Endodermal cell (in vitro differentiated cells): ENCODE data around the gene SGMS1. TPM values are rescaled to one million over a fixed set of nuclear protein-coding genes. Genes with fewer than 3 reads are reported as not detected.

ENCODE experiments used
- DNase-seq: peaks from one replicate; pipeline ENCODE4 v3.0.0-alpha.2; 2017
- H3K27ac ChIP-seq: 2 replicates; pipeline ENCODE4 v1.5.1; 2013; ENCODE audit warnings: mild to moderate bottlenecking, low read depth, low read length, moderate library complexity
- H3K27me3 ChIP-seq: 2 replicates; pipeline ENCODE4 v1.6.1; 2013; ENCODE audit warnings: mild to moderate bottlenecking, low read length, moderate library complexity; ENCODE audit not compliant: insufficient read depth, control insufficient read depth, poor library complexity, severe bottlenecking
- H3K36me3 ChIP-seq: 2 replicates; pipeline ENCODE4 v1.7.0; 2013; ENCODE audit warnings: mild to moderate bottlenecking, low read length, moderate library complexity; ENCODE audit not compliant: control insufficient read depth, insufficient read depth
- H3K4me1 ChIP-seq: one replicate; pipeline ENCODE4 v1.7.0; 2013; ENCODE audit warnings: low read length; ENCODE audit not compliant: control insufficient read depth, insufficient read depth
- H3K4me3 ChIP-seq: 2 replicates; pipeline ENCODE4 v1.5.1; 2013; ENCODE audit warnings: mild to moderate bottlenecking, low read length, moderate library complexity
- H3K9ac ChIP-seq: 2 replicates; pipeline ENCODE4 v1.6.1; 2013; ENCODE audit warnings: mild to moderate bottlenecking, low read length, moderate library complexity; ENCODE audit not compliant: poor library complexity, severe bottlenecking; ENCODE audit errors: extremely low read depth
- H3K9me3 ChIP-seq: 2 replicates; pipeline ENCODE4 v1.6.1; 2013; ENCODE audit warnings: mild to moderate bottlenecking, low read length, moderate library complexity; ENCODE audit not compliant: control insufficient read depth
- H3K27ac Mint-ChIP-seq: 2 replicates; pipeline ENCODE4 v1.8.0; 2020; ENCODE audit warnings: mixed read lengths
- H3K27me3 Mint-ChIP-seq: 2 replicates; pipeline ENCODE4 v1.8.0; 2021; ENCODE audit warnings: mild to moderate bottlenecking, mixed read lengths; ENCODE audit not compliant: insufficient read depth
- H3K36me3 Mint-ChIP-seq: 2 replicates; pipeline ENCODE4 v1.8.0; 2020; ENCODE audit warnings: low read depth, mixed read lengths
- H3K4me1 Mint-ChIP-seq: 2 replicates; pipeline ENCODE4 v1.8.0; 2020; ENCODE audit warnings: mixed read lengths
- H3K4me3 Mint-ChIP-seq: 2 replicates; pipeline ENCODE4 v1.8.0; 2020; ENCODE audit warnings: mild to moderate bottlenecking, moderate library complexity, mixed read lengths
- H3K9me3 Mint-ChIP-seq: 2 replicates; pipeline ENCODE4 v1.8.0; 2020; ENCODE audit warnings: mild to moderate bottlenecking, mixed read lengths
- WGBS, 2 experiments: methylation state at CpG; one replicate each; pipeline versions ENCODE4 v1.1.5 to v1.1.7; 2013; ENCODE audit warnings: missing lambda C conversion rate in 2 of 2, mixed read lengths in 1 of 2; ENCODE audit not compliant: insufficient coverage in 1 of 2, insufficient read length in 1 of 2; 5-methylcytosine and 5-hydroxymethylcytosine counted together
- total RNA-seq, 2 donors: library from RNA; stranded (reverse); fragmentation: NEBNext Ultra II Directional in 1 of 2; extraction: Animal tissue kit (Norgen Biotek cat#: 25700) in 1 of 2; gene quantifications; 2 replicates in 1 of 2; 3 replicates in 1 of 2; pipeline ENCODE4 v1.2.1, GENCODE V29; 2021
- TF ChIP-seq, protein P1 (sequence below): fragments of 200-600 bp; sonication (generic); conservative IDR thresholded peaks from 2 replicates; pipeline ENCODE4 v1.5.0; 2021; ENCODE audit warnings: antibody characterized with exemption, mild to moderate bottlenecking

The SGMS1 gene
- total RNA-seq, 2 donors from 2014 or later, result 12.0 to 14.3 TPM

- peaks cover 7% of the 10 kb centered on the region for H3K27me3 ChIP-seq
- no peak for DNase-seq
- peaks cover 35% of the 10 kb centered on the region for H3K4me1 Mint-ChIP-seq
- H3K9me3 ChIP-seq, result no peaks in the 10 kb centered on the region
- no peaks in the 10 kb centered on the region for H3K36me3 Mint-ChIP-seq
- peaks cover 11% of the 10 kb centered on the region for H3K27me3 Mint-ChIP-seq
- H3K9me3 Mint-ChIP-seq, result no peaks in the 10 kb centered on the region
- H3K4me3 ChIP-seq, result no peak overlapping the region
- no peak overlapping the region for H3K27ac ChIP-seq
- H3K36me3 ChIP-seq, result no peaks in the 10 kb centered on the region
- no peak overlapping the region for H3K9ac ChIP-seq
- H3K4me1 ChIP-seq, result peaks cover 24% of the 10 kb centered on the region
- H3K27ac Mint-ChIP-seq, result peak overlapping the region; percentile 8
- no peak overlapping the region for H3K4me3 Mint-ChIP-seq
- TF ChIP-seq, protein P1, sequence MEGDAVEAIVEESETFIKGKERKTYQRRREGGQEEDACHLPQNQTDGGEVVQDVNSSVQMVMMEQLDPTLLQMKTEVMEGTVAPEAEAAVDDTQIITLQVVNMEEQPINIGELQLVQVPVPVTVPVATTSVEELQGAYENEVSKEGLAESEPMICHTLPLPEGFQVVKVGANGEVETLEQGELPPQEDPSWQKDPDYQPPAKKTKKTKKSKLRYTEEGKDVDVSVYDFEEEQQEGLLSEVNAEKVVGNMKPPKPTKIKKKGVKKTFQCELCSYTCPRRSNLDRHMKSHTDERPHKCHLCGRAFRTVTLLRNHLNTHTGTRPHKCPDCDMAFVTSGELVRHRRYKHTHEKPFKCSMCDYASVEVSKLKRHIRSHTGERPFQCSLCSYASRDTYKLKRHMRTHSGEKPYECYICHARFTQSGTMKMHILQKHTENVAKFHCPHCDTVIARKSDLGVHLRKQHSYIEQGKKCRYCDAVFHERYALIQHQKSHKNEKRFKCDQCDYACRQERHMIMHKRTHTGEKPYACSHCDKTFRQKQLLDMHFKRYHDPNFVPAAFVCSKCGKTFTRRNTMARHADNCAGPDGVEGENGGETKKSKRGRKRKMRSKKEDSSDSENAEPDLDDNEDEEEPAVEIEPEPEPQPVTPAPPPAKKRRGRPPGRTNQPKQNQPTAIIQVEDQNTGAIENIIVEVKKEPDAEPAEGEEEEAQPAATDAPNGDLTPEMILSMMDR, result no peak
- WGBS, 2 experiments, result 94 to 96% methylated on average over 6 to 7 of the region's 9 CpGs
Measured at GRCh38 chr10:50556237-50557120, 67.3 kb downstream of the SGMS1 start.

DNA sequence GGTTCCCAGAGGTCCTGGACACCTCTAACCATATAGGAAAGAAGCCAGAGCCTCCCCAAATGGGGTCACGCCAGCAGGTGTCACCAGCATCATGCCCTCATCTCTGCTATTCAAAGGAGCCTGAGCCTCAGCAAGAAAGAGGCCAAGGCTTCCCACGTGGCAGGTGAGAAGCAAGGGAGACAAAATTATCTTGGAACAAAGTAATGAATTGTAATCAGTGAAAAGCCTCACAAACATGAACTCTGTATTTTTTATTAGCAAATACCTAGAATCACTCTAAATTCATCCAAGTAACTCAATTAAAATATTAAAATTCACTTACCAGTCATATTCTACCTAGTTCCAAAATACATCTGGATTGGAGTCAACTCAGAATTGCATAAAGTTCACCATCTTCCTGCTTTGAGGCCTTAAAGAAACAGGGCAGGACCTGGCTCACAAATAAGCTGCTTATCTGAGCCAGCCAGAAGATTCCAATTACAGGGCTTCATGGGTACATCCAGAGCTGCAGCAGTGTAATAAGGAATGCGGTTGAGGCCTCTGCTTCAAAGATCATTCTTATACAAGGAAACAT is 68.7 kb downstream of the SGMS1 start:
- no peak overlapping the region for H3K27ac ChIP-seq
- no peaks in the 10 kb centered on the region for H3K36me3 ChIP-seq
- H3K9ac ChIP-seq, result no peak overlapping the region
- no peak overlapping the region for H3K4me3 ChIP-seq
- peaks cover 24% of the 10 kb centered on the region for H3K4me1 ChIP-seq
- H3K27me3 ChIP-seq, result peaks cover 7% of the 10 kb centered on the region
- Mint-ChIP-seq H3K4me3 (no peak overlapping the region), H3K9me3 (no peaks in the 10 kb centered on the region), H3K27me3 (peaks cover 14% of the 10 kb centered on the region), H3K4me1 (peaks cover 47% of the 10 kb centered on the region), H3K36me3 (no peaks in the 10 kb centered on the region), H3K27ac (no peak overlapping the region)
- TF ChIP-seq, protein P1, result peak; percentile 50
- no peaks in the 10 kb centered on the region for H3K9me3 ChIP-seq
- WGBS, 2 experiments, result 68 to 100% methylated on average over 1 to 3 of the region's 3 CpGs
- peak; percentile 74 for DNase-seq

- 92 to 100% methylated on average over 2 to 3 of the region's 4 CpGs for WGBS, 2 experiments
- no peak overlapping the region for H3K27ac Mint-ChIP-seq
Measured at GRCh38 chr10:50554376-50554994, 69.3 kb downstream of the SGMS1 start.

More at GRCh38 chr10:50554376-50554994, 69.3 kb downstream of the SGMS1 start:
- Histone ChIP-seq H3K36me3 (no peaks in the 10 kb centered on the region), H3K9ac (no peak overlapping the region), H3K4me3 (no peak overlapping the region), H3K27ac (no peak overlapping the region), H3K4me1 (peaks cover 24% of the 10 kb centered on the region), H3K9me3 (no peaks in the 10 kb centered on the region), H3K27me3 (peaks cover 7% of the 10 kb centered on the region)
- Mint-ChIP-seq H3K27me3 (peaks cover 14% of the 10 kb centered on the region), H3K4me1 (peaks cover 50% of the 10 kb centered on the region), H3K4me3 (no peak overlapping the region), H3K9me3 (no peaks in the 10 kb centered on the region), H3K36me3 (no peaks in the 10 kb centered on the region)
- TF ChIP-seq, protein P1, result no peak
- DNase-seq, result peak; percentile 60
